B cell (primary cell): ENCODE results near the gene SRGAP2B.
"Not testable (repeated sequence)": the region's sequence is repeated elsewhere in the genome, so short reads cannot be mapped to it uniquely, and the experiment has no call there.

Experiments
- EZH2 ChIP-seq: IDR thresholded peaks from 2 replicates; pipeline ENCODE4 v1.6.1; 2012; ENCODE audit warnings: borderline replicate concordance, low read depth, mild to moderate bottlenecking, moderate library complexity, low read length; ENCODE audit not compliant: insufficient read depth, poor library complexity, severe bottlenecking
- TF ChIP-seq, protein P1 (sequence below): fragments of 200-600 bp; IDR thresholded peaks from one replicate; pipeline ENCODE4 v1.8.0; 2022; ENCODE audit warnings: antibody characterized with exemption, mild to moderate bottlenecking

DNA sequence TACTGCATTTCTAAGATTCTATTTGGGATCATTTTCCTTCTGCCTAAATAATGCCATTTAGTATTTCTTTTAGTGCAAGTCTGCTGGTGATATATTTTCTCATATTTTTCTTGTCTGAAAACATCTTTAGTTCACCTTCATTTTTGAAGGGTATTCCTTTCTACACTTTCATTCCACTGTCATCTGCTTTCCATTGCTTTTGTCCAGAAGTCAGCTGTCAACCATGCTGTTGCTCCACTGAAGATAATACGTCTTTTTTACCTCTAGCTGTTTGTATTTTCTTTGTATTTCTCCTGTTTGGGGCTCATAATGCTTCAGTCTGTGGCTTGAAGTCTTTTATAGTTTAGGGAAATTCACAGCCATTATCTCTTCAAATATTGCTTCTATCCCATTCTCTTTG is 167.8 kb downstream of the SRGAP2B start:
- TF ChIP-seq, protein P1, sequence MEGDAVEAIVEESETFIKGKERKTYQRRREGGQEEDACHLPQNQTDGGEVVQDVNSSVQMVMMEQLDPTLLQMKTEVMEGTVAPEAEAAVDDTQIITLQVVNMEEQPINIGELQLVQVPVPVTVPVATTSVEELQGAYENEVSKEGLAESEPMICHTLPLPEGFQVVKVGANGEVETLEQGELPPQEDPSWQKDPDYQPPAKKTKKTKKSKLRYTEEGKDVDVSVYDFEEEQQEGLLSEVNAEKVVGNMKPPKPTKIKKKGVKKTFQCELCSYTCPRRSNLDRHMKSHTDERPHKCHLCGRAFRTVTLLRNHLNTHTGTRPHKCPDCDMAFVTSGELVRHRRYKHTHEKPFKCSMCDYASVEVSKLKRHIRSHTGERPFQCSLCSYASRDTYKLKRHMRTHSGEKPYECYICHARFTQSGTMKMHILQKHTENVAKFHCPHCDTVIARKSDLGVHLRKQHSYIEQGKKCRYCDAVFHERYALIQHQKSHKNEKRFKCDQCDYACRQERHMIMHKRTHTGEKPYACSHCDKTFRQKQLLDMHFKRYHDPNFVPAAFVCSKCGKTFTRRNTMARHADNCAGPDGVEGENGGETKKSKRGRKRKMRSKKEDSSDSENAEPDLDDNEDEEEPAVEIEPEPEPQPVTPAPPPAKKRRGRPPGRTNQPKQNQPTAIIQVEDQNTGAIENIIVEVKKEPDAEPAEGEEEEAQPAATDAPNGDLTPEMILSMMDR, result not testable (repeated sequence)
- not testable (repeated sequence) for TF ChIP-seq EZH2
